GM21737 (cell line): ENCODE results near the gene ZSCAN25.
"Not testable (repeated sequence)": the region's sequence is repeated elsewhere in the genome, so short reads cannot be mapped to it uniquely, and the experiment has no call there.

Experiments
- ATAC-seq: cut with Tn5 transposase; IDR thresholded peaks from one replicate; pipeline ENCODE4 v1.9.1; 2021; ENCODE audit warnings: mild to moderate bottlenecking, moderate library complexity; ENCODE audit not compliant: unreplicated experiment

Gene ZSCAN25

DNA sequence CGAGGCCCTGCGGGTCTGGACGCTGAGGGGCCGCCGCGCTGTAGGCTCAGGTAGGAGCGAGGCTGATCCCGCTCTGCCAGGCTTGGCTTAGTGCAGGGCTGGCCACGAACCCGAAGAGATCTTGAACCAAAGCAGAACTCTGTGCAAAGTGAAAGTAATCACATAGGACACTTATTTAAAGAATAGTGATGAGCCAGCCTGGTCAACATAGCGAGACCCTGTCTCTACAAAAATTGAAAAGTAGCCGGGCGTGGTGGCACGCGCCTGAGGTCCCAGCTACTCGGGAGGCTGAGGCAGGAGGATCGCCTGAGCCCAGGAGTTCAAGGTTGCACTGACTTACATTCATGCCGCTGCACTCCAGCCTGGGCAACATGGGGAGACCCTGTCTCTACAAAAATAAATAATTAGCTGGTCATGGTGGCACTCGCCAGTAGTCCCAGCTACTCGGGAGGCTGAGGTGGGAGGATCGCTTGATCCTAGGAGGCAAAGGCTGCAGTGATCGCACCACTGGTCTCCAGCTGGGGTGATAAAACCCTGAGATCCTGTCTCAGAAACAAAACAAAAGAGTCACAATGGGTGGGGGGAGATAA, 541 bp downstream of the ZSCAN25 start:
- ATAC-seq = no peak

- ATAC-seq = no peak
Measured at GRCh38 chr7:99618726-99619125, 2.0 kb downstream of the ZSCAN25 start.

GRCh38 chr7:99619571-99620130, 2.9 kb downstream of the ZSCAN25 start:
- no peak for ATAC-seq

DNA sequence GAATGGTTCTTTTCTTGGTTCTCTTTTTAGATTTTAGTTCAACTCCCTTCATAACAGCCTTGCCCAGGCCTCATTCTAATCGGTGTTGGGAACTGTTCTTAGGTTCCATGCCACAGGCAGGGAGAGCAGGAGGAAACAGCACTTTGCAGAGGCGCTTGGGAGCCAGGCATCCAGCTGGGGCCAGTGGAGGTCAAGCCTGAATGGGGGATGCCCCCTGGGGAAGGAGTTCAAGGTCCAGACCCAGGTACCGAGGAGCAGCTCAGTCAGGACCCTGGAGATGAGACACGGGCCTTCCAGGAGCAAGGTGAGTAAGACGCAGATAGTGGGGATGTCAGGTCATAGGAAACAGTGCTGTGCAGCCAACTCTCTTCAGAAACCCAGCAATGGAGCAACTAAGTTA, 4.5 kb downstream of the ZSCAN25 start:
- ATAC-seq = no peak

- ATAC-seq = no peak
Measured at GRCh38 chr7:99622596-99622995, 5.8 kb downstream of the ZSCAN25 start.

DNA sequence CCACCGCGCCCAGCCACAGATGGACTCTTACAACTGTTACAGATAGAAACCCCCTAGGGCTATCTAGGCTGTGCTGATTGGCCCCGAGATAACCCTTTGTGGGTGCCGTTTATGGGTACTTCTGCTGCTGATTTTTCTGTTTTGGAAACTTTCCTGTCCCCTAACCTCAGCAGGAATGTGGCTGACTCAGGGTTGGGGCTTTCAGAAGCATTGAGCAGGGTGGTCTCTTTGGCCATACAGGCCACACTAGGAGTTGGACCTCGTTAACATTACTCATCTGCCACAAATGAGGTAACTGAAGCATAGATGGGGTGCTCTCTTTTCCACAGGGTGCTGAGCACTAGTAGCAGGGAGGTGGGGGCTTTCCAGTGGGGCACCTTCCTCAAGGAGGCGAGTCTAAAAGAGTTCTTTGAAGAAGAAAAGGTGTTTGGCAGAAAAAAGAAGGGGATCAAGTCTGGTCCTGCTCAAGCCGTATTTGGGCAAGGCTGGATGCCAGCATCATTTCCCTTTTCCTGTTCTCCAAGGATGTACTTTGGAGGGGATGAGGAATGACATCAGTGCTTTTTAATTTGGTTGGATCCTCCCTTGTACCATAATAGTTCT, 6.4 kb downstream of the ZSCAN25 start:
- ATAC-seq = no peak

DNA sequence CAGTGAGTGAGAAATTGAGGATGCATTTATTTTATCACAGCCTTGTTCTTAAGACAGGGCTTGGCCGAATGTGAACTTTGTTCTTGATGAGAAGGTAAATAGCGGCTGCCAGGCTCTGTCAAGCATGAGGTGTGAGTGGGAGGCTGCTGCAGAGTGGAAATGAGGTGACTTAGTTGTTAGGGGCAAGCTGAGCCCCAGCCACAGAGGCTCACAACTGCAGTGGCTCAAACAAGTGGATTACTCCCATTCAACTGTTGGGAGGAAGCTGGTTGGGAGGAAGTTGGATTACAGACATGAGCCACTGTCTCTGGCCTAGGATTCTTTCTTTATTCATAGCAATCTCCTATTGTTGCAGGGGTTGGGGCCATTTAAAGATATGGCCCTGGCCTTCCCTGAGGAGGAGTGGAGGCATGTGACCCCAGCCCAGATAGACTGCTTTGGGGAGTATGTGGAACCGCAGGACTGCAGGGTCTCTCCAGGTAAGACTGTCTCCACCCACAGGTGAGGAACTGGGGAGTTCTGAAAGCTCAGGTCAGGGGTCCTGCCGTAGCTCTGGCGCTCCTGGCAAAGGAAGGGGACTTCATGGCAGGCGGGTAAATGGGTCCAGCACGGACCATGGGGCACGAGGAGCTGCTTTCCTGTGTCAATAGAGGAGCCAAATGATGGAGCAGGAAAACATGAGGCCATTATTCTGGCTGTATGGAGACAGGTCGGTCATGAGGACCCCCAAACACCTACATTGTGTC, 7.1 kb downstream of the ZSCAN25 start:
- no peak for ATAC-seq

- no peak for ATAC-seq
Measured at GRCh38 chr7:99624484-99624883, 7.7 kb downstream of the ZSCAN25 start.

- ATAC-seq = no peak
Measured at GRCh38 chr7:99625321-99625720, 8.6 kb downstream of the ZSCAN25 start.

- no peak for ATAC-seq
Measured at GRCh38 chr7:99625961-99626360, 9.2 kb downstream of the ZSCAN25 start.

GRCh38 chr7:99626661-99627060, 9.9 kb downstream of the ZSCAN25 start:
- no peak for ATAC-seq

GRCh38 chr7:99627513-99627912, 10.8 kb downstream of the ZSCAN25 start:
- ATAC-seq = no peak

DNA sequence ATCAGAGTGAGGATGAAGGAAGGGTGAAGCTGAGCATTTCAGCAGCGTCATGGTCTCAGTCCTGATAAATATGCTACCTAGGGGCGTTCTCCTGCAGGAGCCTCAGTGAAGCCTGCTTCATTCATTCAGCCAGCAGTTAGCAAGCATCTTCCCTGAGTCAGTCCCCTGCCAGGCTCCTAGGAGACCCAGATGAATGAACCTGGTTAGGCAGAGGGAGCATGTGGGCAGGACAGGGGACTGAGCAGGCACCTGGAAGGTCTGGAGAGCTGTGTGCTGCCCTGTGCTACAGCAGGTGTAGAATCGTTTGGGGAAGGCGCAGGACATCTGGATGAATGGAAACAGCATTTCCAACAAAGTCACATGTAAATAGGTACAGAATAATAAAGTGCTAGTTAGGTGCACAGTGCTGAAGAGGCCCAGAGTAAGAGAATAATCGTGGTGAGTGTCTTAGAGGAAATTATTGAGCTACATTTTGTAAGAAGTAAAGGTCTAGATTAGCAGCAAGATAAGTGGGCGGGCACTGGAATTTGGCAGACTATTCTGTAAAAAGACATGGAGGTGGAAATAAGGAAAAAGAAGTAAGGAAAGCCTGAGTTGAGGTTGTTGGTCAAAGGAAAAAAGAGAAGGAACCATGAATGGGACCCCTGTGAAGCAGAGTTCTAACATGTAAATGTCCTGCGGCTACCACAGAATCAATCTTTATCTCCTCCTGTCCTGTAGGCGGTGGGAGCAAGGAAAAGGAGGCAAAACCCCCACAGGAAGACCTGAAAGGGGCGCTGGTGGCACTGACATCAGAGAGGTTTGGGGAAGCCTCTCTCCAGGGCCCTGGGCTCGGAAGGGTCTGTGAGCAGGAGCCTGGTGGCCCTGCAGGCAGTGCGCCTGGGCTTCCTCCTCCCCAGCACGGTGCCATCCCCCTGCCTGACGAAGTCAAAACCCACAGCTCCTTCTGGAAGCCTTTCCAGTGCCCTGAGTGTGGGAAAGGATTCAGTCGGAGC, 12.0 kb downstream of the ZSCAN25 start:
- ATAC-seq = no peak

GRCh38 chr7:99629643-99630042, 12.9 kb downstream of the ZSCAN25 start:
- no peak for ATAC-seq

DNA sequence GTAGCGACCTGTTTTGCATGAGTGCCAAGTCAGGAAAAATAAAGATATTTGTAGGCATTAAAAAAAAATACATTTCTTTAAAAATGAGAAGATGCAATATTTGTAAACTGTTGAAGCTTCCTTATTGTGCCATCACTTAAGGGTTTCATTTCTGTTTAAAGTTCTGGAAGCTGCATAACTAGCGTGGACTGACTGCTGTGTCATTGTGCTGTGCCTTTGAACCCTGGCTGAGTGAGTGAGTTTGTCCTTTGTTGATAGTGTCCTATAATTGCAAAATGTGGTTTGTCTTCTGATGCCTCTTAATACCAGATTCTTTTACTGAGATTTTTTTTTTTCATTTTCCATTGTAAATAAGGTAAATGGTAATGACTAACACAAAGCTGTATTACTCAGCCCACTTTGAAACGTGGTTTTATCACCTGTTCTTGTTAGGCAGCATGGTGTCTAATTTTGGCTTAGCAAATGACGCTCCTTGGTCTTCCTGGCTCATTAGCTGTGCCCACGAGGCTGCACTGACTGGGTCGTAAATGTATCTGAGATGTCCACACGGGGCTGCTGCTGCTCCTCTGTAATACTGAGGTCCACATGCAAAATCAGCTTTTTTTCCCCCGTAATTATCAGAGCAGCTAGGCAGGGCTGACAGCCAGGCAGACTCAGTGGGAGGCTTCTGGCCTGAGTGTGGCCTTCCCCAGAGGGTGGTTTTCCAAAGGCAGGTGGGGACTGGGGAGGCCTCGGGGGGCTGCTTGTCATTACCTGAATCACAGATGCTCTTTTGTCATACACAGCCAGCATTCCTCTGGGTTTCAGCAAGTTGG, 14.8 kb downstream of the ZSCAN25 start:
- ATAC-seq = no peak

DNA sequence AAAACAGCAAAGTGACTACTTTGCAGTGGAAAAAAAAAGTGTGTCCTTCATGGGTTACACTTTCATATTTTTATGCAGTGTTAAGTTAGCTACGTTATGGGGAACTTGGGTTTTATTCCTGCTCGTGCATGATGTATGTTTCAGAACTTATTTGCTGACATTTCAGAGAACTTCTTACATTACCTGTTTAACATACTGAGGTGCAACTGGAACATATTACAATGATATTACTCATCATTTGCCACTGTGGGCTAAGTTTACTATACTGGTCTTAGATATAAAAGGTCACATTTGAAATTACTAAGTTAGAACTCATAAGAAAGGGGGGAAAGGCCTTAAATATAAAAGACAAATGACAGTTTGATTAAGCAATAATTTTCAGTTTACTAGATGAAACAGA, 20.7 kb downstream of the ZSCAN25 start:
- not testable (repeated sequence) for ATAC-seq

DNA sequence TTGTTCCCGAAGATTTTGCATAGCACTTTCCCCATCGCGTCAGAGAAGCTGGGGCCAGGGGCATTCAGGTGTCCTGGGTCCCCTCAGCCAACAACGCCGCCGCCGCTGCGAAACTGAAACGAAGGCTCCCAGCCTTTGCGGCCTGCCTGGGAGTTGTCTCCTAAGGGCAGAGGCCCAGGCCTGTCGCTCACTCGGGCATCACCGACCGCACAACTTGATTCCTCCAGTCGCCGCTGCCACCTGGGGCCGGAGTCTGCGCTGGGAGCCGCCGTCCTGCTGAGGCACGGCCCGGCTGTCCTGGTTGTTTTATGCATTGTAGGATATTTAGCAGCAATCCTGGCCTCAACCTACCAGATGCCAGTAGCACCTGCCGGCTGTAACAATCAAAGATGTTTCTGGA, 22.0 kb downstream of the ZSCAN25 start:
- no peak for ATAC-seq

GRCh38 chr7:99639267-99639666, 22.5 kb downstream of the ZSCAN25 start:
- ATAC-seq = no peak

- ATAC-seq = no peak
Measured at GRCh38 chr7:99642027-99642426, 25.3 kb downstream of the ZSCAN25 start.

GRCh38 chr7:99643464-99643863, 26.7 kb downstream of the ZSCAN25 start:
- ATAC-seq = no peak
